ENCODE results near the gene NAPEPLD. TPM values are rescaled to one million over a fixed set of nuclear protein-coding genes. Genes with fewer than 3 reads are reported as not detected.
A peak's percentile ranks its signal among the peaks of the same experiment; 100 is the strongest.
"Not testable (repeated sequence)": the region's sequence is repeated elsewhere in the genome, so short reads cannot be mapped to it uniquely, and the experiment has no call there.

Gene NAPEPLD
- total RNA-seq, 2 experiments from 2014 or later, result 1.5 to 1.7 TPM

- ChIA-PET CTCF (interaction anchor here (0.5 to 1.5 kb wide), 2 partner anchors 75 to 88 kb away, joined by 3 read pairs; partner anchors contain the start of gene ARMC10), POLR2A (interaction anchor here (0.6 to 3.7 kb wide), 5 partner anchors 54 to 401 kb away, joined by 3 to 20 read pairs (median 5); partner anchors contain the start of genes ARMC10, FAM185A, FBXL13 and PSMC2)
- no peaks in the 10 kb centered on the region for H3K9me3 ChIP-seq (ENCODE audit: control insufficient read depth in 1 of 2, insufficient read depth in 1 of 2, low read length in 2 of 2)
- H3K36me3 ChIP-seq (ENCODE audit: insufficient read depth, low read length), result no peaks in the 10 kb centered on the region
- H3K4me3 ChIP-seq (ENCODE audit: low read length), result peak overlapping the region; percentile 70
- no peaks in the 10 kb centered on the region for H3K27me3 ChIP-seq (ENCODE audit: control insufficient read depth in 1 of 2, insufficient read depth in 2 of 2, low read length in 2 of 2)
- H3K9me3 Mint-ChIP-seq, result no peaks in the 10 kb centered on the region
- peak overlapping the region; percentile 90 for H3K27ac Mint-ChIP-seq
- no peaks in the 10 kb centered on the region for H3K27me3 Mint-ChIP-seq
- H3K36me3 Mint-ChIP-seq (ENCODE audit: low read depth), result peaks cover 17% of the 10 kb centered on the region
- no peak for DNase-seq
- peak overlapping the region in 1 of 2 donors; percentile 72 for H3K27ac ChIP-seq (ENCODE audit: low read depth in 1 of 2, low read length in 2 of 2)
- peak; percentile 11 for ATAC-seq (ENCODE audit: poor library complexity)
- peaks cover 51% of the 10 kb centered on the region for H3K4me1 Mint-ChIP-seq (ENCODE audit: low read depth)
- peak overlapping the region; percentile 97 for H3K4me3 Mint-ChIP-seq
- TF ChIP-seq, protein P1, sequence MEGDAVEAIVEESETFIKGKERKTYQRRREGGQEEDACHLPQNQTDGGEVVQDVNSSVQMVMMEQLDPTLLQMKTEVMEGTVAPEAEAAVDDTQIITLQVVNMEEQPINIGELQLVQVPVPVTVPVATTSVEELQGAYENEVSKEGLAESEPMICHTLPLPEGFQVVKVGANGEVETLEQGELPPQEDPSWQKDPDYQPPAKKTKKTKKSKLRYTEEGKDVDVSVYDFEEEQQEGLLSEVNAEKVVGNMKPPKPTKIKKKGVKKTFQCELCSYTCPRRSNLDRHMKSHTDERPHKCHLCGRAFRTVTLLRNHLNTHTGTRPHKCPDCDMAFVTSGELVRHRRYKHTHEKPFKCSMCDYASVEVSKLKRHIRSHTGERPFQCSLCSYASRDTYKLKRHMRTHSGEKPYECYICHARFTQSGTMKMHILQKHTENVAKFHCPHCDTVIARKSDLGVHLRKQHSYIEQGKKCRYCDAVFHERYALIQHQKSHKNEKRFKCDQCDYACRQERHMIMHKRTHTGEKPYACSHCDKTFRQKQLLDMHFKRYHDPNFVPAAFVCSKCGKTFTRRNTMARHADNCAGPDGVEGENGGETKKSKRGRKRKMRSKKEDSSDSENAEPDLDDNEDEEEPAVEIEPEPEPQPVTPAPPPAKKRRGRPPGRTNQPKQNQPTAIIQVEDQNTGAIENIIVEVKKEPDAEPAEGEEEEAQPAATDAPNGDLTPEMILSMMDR (IDR thresholded peaks at IDR 0.05), result no peak
- intact Hi-C loops (cut with DNase I, micrococcal nuclease), result loop anchor here (2.0 to 5.0 kb wide), 2 partner anchors 75 to 193 kb away; partner anchors contain the start of genes ARMC10 (in 2 of the 2), FBXL13 (in 2 of the 2) and DNAJC2 (in 1 of the 2)
- H3K4me1 ChIP-seq (ENCODE audit: insufficient read depth, low read length), result peaks cover 10% of the 10 kb centered on the region
These were observed 895 bp upstream of the NAPEPLD start for GRCh38 chr7:103149808-103150180.

DNA sequence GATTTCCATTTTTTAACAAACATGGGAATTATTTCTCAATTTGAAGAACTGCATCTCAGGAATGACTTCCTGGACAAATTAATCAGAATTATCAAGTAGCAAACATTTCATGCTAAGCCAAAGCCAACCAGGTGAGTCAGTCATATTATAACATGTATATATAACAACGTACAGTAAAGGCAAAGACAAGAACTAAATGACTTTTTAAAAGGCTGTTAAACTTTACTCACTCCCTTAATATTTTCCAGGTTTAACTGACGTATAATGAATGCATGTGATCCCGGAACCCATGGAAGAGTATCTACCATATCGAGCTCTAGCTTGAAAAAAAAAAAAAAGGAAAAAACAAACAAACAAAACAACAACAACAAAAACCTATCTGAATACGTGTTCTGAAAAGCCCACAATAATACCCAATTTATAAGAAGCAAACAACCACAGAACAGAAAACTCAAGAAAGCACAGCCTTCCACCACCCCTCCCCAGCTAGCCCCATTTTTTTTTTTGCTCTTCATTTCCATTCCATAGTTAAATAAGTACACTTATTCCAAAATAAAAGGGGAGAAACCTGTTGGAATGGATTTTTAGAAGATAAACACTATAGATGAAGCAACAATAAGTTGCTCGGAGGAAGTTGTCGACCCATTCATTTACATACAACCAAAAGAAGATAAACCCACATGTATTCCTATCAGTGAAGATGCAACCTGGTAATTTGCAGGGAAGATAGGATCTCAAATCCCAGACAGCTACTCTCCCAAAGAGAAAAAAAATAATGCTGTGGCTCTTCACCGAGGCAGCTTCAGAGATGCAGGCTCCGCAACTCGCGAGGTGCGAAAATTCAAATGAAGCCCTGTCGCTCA lies 537 bp downstream of the NAPEPLD start:
- H3K4me1 Mint-ChIP-seq (ENCODE audit: low read depth), result peaks cover 51% of the 10 kb centered on the region
- intact Hi-C loops (cut with DNase I, micrococcal nuclease), result loop anchor here (2.0 to 5.0 kb wide), 2 partner anchors 74 to 194 kb away; partner anchors contain the start of genes ARMC10 (in 2 of the 2), FBXL13 (in 2 of the 2) and DNAJC2 (in 1 of the 2)
- Histone ChIP-seq H3K27me3 (ENCODE audit: control insufficient read depth in 1 of 2, insufficient read depth in 2 of 2, low read length in 2 of 2) (no peaks in the 10 kb centered on the region), H3K4me3 (ENCODE audit: low read length) (peak overlapping the region; percentile 70), H3K9me3 (ENCODE audit: control insufficient read depth in 1 of 2, insufficient read depth in 1 of 2, low read length in 2 of 2) (no peaks in the 10 kb centered on the region), H3K27ac (ENCODE audit: low read depth in 1 of 2, low read length in 2 of 2) (peak overlapping the region; percentile 42 to 67), H3K4me1 (ENCODE audit: insufficient read depth, low read length) (peaks cover 10% of the 10 kb centered on the region), H3K36me3 (ENCODE audit: insufficient read depth, low read length) (no peaks in the 10 kb centered on the region)
- H3K36me3 Mint-ChIP-seq (ENCODE audit: low read depth), result peaks cover 17% of the 10 kb centered on the region
- CTCF ChIA-PET, result no interaction called here
- no peaks in the 10 kb centered on the region for H3K27me3 Mint-ChIP-seq
- POLR2A ChIA-PET, result interaction anchor here (1.0 to 3.7 kb wide), 6 partner anchors 9 to 400 kb away, joined by 3 to 20 read pairs (median 4); partner anchors contain the start of genes ARMC10, FAM185A, FBXL13 and PSMC2
- peak overlapping the region; percentile 97 for H3K4me3 Mint-ChIP-seq
- H3K9me3 Mint-ChIP-seq, result no peaks in the 10 kb centered on the region
- DNase-seq, result no peak
- TF ChIP-seq, protein P1 (IDR thresholded peaks at IDR 0.05), result no peak
- H3K27ac Mint-ChIP-seq, result peak overlapping the region; percentile 90
- no peak for ATAC-seq (ENCODE audit: poor library complexity)

- H3K4me1 Mint-ChIP-seq (ENCODE audit: low read depth), result peaks cover 45% of the 10 kb centered on the region
- H3K9me3 Mint-ChIP-seq; H3K9me3 ChIP-seq (ENCODE audit: control insufficient read depth in 1 of 2, insufficient read depth in 1 of 2, low read length in 2 of 2); POLR2A ChIA-PET; H3K36me3 ChIP-seq (ENCODE audit: insufficient read depth, low read length); ATAC-seq (ENCODE audit: poor library complexity); DNase-seq; H3K4me3 ChIP-seq (ENCODE audit: low read length); H3K4me1 ChIP-seq (ENCODE audit: insufficient read depth, low read length); H3K27ac ChIP-seq (ENCODE audit: low read depth in 1 of 2, low read length in 2 of 2); CTCF ChIA-PET; H3K27me3 Mint-ChIP-seq; H3K27me3 ChIP-seq (ENCODE audit: control insufficient read depth in 1 of 2, insufficient read depth in 2 of 2, low read length in 2 of 2); H3K27ac Mint-ChIP-seq: not testable (repeated sequence)
- peak overlapping the region; percentile 2 for H3K4me3 Mint-ChIP-seq
- H3K36me3 Mint-ChIP-seq (ENCODE audit: low read depth), result peaks cover 22% of the 10 kb centered on the region
- intact Hi-C loops (cut with DNase I, micrococcal nuclease), result loop anchor here in 1 of 2 experiments (5.0 kb wide), 1 partner anchor 198 kb away; the partner anchor contains the start of gene DNAJC2
These were observed 4.1 kb downstream of the NAPEPLD start for GRCh38 chr7:103144754-103145153.

All from CD4-positive, alpha-beta T cell (primary cell).